IMR-90 (cell line): ENCODE results near the gene HAND1.

Experiments
- CEBPB ChIP-seq: IDR thresholded peaks from 2 replicates; pipeline ENCODE4 v1.6.1; 2012; ENCODE audit warnings: low read depth, low read length, improper control_type of control experiment
- MXI1 ChIP-seq: IDR thresholded peaks from 2 replicates; pipeline ENCODE4 v1.6.1; 2012; ENCODE audit warnings: low read depth, mild to moderate bottlenecking, low read length, moderate library complexity, borderline replicate concordance
- RCOR1 ChIP-seq: IDR thresholded peaks from 2 replicates; pipeline ENCODE4 v1.6.1; 2012; ENCODE audit warnings: mild to moderate bottlenecking, low read length, improper control_type of control experiment; ENCODE audit not compliant: insufficient replicate concordance
- RFX5 ChIP-seq: IDR thresholded peaks from 2 replicates; pipeline ENCODE4 v1.8.0; 2012; ENCODE audit warnings: low read depth, mild to moderate bottlenecking, low read length, moderate library complexity
- TF ChIP-seq, protein P1 (sequence below): conservative IDR thresholded peaks from 2 replicates; pipeline ENCODE4 v1.5.1; 2012; ENCODE audit warnings: mild to moderate bottlenecking, low read depth, low read length, improper control_type of control experiment

DNA sequence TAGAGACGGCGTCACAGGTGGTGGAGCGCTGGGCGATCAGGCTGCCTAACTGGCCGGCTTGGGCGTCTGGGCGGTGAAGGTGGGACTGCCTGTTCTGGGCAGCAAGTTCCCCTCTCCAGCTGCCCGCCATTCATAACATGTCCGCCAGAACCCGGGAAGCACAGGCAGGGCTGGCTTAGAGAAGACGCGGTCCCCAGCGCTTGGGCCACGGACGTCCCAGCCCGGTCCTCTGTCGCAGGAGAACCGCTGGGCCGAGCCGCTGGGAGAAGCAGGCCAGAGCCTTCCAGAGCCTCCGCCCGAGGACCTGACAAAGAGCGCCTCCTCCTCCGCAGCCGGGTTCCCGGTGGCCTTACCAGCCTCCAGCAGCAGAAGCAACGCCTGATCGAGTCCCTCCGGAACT, 15.2 kb upstream of the HAND1 start:
- TF ChIP-seq RFX5 = no peak
- no peak for TF ChIP-seq MXI1
- TF ChIP-seq, protein P1, sequence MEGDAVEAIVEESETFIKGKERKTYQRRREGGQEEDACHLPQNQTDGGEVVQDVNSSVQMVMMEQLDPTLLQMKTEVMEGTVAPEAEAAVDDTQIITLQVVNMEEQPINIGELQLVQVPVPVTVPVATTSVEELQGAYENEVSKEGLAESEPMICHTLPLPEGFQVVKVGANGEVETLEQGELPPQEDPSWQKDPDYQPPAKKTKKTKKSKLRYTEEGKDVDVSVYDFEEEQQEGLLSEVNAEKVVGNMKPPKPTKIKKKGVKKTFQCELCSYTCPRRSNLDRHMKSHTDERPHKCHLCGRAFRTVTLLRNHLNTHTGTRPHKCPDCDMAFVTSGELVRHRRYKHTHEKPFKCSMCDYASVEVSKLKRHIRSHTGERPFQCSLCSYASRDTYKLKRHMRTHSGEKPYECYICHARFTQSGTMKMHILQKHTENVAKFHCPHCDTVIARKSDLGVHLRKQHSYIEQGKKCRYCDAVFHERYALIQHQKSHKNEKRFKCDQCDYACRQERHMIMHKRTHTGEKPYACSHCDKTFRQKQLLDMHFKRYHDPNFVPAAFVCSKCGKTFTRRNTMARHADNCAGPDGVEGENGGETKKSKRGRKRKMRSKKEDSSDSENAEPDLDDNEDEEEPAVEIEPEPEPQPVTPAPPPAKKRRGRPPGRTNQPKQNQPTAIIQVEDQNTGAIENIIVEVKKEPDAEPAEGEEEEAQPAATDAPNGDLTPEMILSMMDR = no peak
- no peak for TF ChIP-seq RCOR1
- no peak for TF ChIP-seq CEBPB
